ENCODE results near the gene PFDN4. TPM values are rescaled to one million over a fixed set of nuclear protein-coding genes. Genes with fewer than 3 reads are reported as not detected.

The PFDN4 gene
- total and polyA plus RNA-seq, 4 donors: 19.8 to 120 (median 45.4) TPM

GRCh38 chr20:54163402-54163801, 44.5 kb upstream of the PFDN4 start:
- ATAC-seq (ENCODE audit: low FRiP score): no peak
- no peak for DNase-seq
- Histone ChIP-seq H3K36me3 (ENCODE audit: control insufficient read depth in 1 of 2, insufficient read depth in 2 of 2, low read length in 1 of 2) (no peaks in the 10 kb centered on the region), H3K4me1 (ENCODE audit: control insufficient read depth in 1 of 2, insufficient read depth in 2 of 2, low read length in 2 of 2) (no peaks in the 10 kb centered on the region), H3K27me3 (ENCODE audit: control insufficient read depth in 1 of 2, insufficient read depth in 2 of 2, low read length in 1 of 2) (no peaks in the 10 kb centered on the region), H3K9me3 (ENCODE audit: control insufficient read depth, low read length) (no peaks in the 10 kb centered on the region), H3K27ac (ENCODE audit: low read depth in 1 of 2, low read length in 2 of 2) (no peak overlapping the region), H3K4me3 (ENCODE audit: low read length in 2 of 2) (no peak overlapping the region)
- intact Hi-C loops (cut with DNase I): no loop called here
- WGBS, 2 donors: 84 to 85% methylated on average over 5 of the region's 5 CpGs

- 91 to 98% methylated on average over 9 of the region's 9 CpGs for WGBS, 2 donors
- no peaks in the 10 kb centered on the region for H3K27me3 ChIP-seq (ENCODE audit: control insufficient read depth in 1 of 2, insufficient read depth in 2 of 2, low read length in 1 of 2)
These were observed 42.9 kb upstream of the PFDN4 start for GRCh38 chr20:54165014-54165413.

GRCh38 chr20:54165803-54166202, 42.1 kb upstream of the PFDN4 start:
- Histone ChIP-seq H3K27me3 (ENCODE audit: control insufficient read depth in 1 of 2, insufficient read depth in 2 of 2, low read length in 1 of 2) (no peaks in the 10 kb centered on the region), H3K9me3 (ENCODE audit: control insufficient read depth, low read length) (no peaks in the 10 kb centered on the region), H3K27ac (ENCODE audit: low read depth in 1 of 2, low read length in 2 of 2) (no peak overlapping the region), H3K4me1 (ENCODE audit: control insufficient read depth in 1 of 2, insufficient read depth in 2 of 2, low read length in 2 of 2) (no peaks in the 10 kb centered on the region), H3K4me3 (ENCODE audit: low read length in 2 of 2) (no peak overlapping the region), H3K36me3 (ENCODE audit: control insufficient read depth in 1 of 2, insufficient read depth in 2 of 2, low read length in 1 of 2) (no peaks in the 10 kb centered on the region)
- WGBS, 2 donors: 48 to 54% methylated on average over 2 of the region's 2 CpGs
- ATAC-seq (ENCODE audit: low FRiP score) (no peak), DNase-seq (no peak)
- intact Hi-C loops (cut with DNase I): no loop called here

More at GRCh38 chr20:54165014-54165413, 42.9 kb upstream of the PFDN4 start:
- Histone ChIP-seq H3K9me3 (ENCODE audit: control insufficient read depth, low read length) (no peaks in the 10 kb centered on the region), H3K4me1 (ENCODE audit: control insufficient read depth in 1 of 2, insufficient read depth in 2 of 2, low read length in 2 of 2) (no peaks in the 10 kb centered on the region), H3K27ac (ENCODE audit: low read depth in 1 of 2, low read length in 2 of 2) (no peak overlapping the region), H3K4me3 (ENCODE audit: low read length in 2 of 2) (no peak overlapping the region), H3K36me3 (ENCODE audit: control insufficient read depth in 1 of 2, insufficient read depth in 2 of 2, low read length in 1 of 2) (no peaks in the 10 kb centered on the region)
- intact Hi-C loops (cut with DNase I): no loop called here
- ATAC-seq (ENCODE audit: low FRiP score) (no peak), DNase-seq (no peak)

- no peaks in the 10 kb centered on the region for H3K27me3 ChIP-seq (ENCODE audit: control insufficient read depth in 1 of 2, insufficient read depth in 2 of 2, low read length in 1 of 2)
- ATAC-seq (ENCODE audit: low FRiP score): no peak
These were observed 40.8 kb upstream of the PFDN4 start for GRCh38 chr20:54166987-54167662.

GRCh38 chr20:54167909-54168872, 39.7 kb upstream of the PFDN4 start:
- no peaks in the 10 kb centered on the region for H3K4me1 ChIP-seq (ENCODE audit: control insufficient read depth in 1 of 2, insufficient read depth in 2 of 2, low read length in 2 of 2)
- H3K27me3 ChIP-seq (ENCODE audit: control insufficient read depth in 1 of 2, insufficient read depth in 2 of 2, low read length in 1 of 2): no peaks in the 10 kb centered on the region
- no peak overlapping the region for H3K27ac ChIP-seq (ENCODE audit: low read depth in 1 of 2, low read length in 2 of 2)
- no peak overlapping the region for H3K4me3 ChIP-seq (ENCODE audit: low read length in 2 of 2)
- ATAC-seq (ENCODE audit: low FRiP score) (no peak), DNase-seq (no peak)
- intact Hi-C loops (cut with DNase I): no loop called here
- no peaks in the 10 kb centered on the region for H3K9me3 ChIP-seq (ENCODE audit: control insufficient read depth, low read length)
- H3K36me3 ChIP-seq (ENCODE audit: control insufficient read depth in 1 of 2, insufficient read depth in 2 of 2, low read length in 1 of 2): no peaks in the 10 kb centered on the region
- WGBS, 2 donors: 49 to 52% methylated on average over 11 of the region's 11 CpGs

More at GRCh38 chr20:54166987-54167662, 40.8 kb upstream of the PFDN4 start:
- Histone ChIP-seq H3K36me3 (ENCODE audit: control insufficient read depth in 1 of 2, insufficient read depth in 2 of 2, low read length in 1 of 2) (no peaks in the 10 kb centered on the region), H3K9me3 (ENCODE audit: control insufficient read depth, low read length) (no peaks in the 10 kb centered on the region), H3K4me1 (ENCODE audit: control insufficient read depth in 1 of 2, insufficient read depth in 2 of 2, low read length in 2 of 2) (no peaks in the 10 kb centered on the region), H3K4me3 (ENCODE audit: low read length in 2 of 2) (no peak overlapping the region), H3K27ac (ENCODE audit: low read depth in 1 of 2, low read length in 2 of 2) (no peak overlapping the region)
- intact Hi-C loops (cut with DNase I): no loop called here
- no peak for DNase-seq
- 87 to 89% methylated on average over 7 of the region's 7 CpGs for WGBS, 2 donors

GRCh38 chr20:54168961-54169862, 38.7 kb upstream of the PFDN4 start:
- no peak overlapping the region for H3K27ac ChIP-seq (ENCODE audit: low read depth in 1 of 2, low read length in 2 of 2)
- H3K27me3 ChIP-seq (ENCODE audit: control insufficient read depth in 1 of 2, insufficient read depth in 2 of 2, low read length in 1 of 2): peaks cover 0 to 2% of the 10 kb centered on the region in 2 donors
- no peaks in the 10 kb centered on the region for H3K4me1 ChIP-seq (ENCODE audit: control insufficient read depth in 1 of 2, insufficient read depth in 2 of 2, low read length in 2 of 2)
- DNase-seq (no peak), ATAC-seq (ENCODE audit: low FRiP score) (no peak)
- no peaks in the 10 kb centered on the region for H3K36me3 ChIP-seq (ENCODE audit: control insufficient read depth in 1 of 2, insufficient read depth in 2 of 2, low read length in 1 of 2)
- 53 to 61% methylated on average over 14 of the region's 14 CpGs for WGBS, 2 donors
- no peak overlapping the region for H3K4me3 ChIP-seq (ENCODE audit: low read length in 2 of 2)
- intact Hi-C loops (cut with DNase I): no loop called here
- H3K9me3 ChIP-seq (ENCODE audit: control insufficient read depth, low read length): no peaks in the 10 kb centered on the region

- Histone ChIP-seq H3K9me3 (ENCODE audit: control insufficient read depth, low read length) (no peaks in the 10 kb centered on the region), H3K4me3 (ENCODE audit: low read length in 2 of 2) (no peak overlapping the region), H3K27ac (ENCODE audit: low read depth in 1 of 2, low read length in 2 of 2) (no peak overlapping the region), H3K36me3 (ENCODE audit: control insufficient read depth in 1 of 2, insufficient read depth in 2 of 2, low read length in 1 of 2) (no peaks in the 10 kb centered on the region), H3K4me1 (ENCODE audit: control insufficient read depth in 1 of 2, insufficient read depth in 2 of 2, low read length in 2 of 2) (no peaks in the 10 kb centered on the region), H3K27me3 (ENCODE audit: control insufficient read depth in 1 of 2, insufficient read depth in 2 of 2, low read length in 1 of 2) (peaks cover 0 to 2% of the 10 kb centered on the region in 2 donors)
- DNase-seq: no peak
- intact Hi-C loops (cut with DNase I): no loop called here
- ATAC-seq (ENCODE audit: low FRiP score): no peak
- 55 to 56% methylated on average over 4 of the region's 4 CpGs for WGBS, 2 donors
These were observed 37.8 kb upstream of the PFDN4 start for GRCh38 chr20:54170026-54170471.

GRCh38 chr20:54170963-54171362, 36.9 kb upstream of the PFDN4 start:
- WGBS, 2 donors: 50 to 54% methylated on average over 3 of the region's 3 CpGs
- no peak overlapping the region for H3K27ac ChIP-seq (ENCODE audit: low read depth in 1 of 2, low read length in 2 of 2)
- H3K27me3 ChIP-seq (ENCODE audit: control insufficient read depth in 1 of 2, insufficient read depth in 2 of 2, low read length in 1 of 2): peaks cover 0 to 2% of the 10 kb centered on the region in 2 donors
- intact Hi-C loops (cut with DNase I): no loop called here
- ATAC-seq (ENCODE audit: low FRiP score) (no peak), DNase-seq (no peak)
- no peaks in the 10 kb centered on the region for H3K36me3 ChIP-seq (ENCODE audit: control insufficient read depth in 1 of 2, insufficient read depth in 2 of 2, low read length in 1 of 2)
- H3K9me3 ChIP-seq (ENCODE audit: control insufficient read depth, low read length): no peaks in the 10 kb centered on the region
- H3K4me3 ChIP-seq (ENCODE audit: low read length in 2 of 2): no peak overlapping the region
- no peaks in the 10 kb centered on the region for H3K4me1 ChIP-seq (ENCODE audit: control insufficient read depth in 1 of 2, insufficient read depth in 2 of 2, low read length in 2 of 2)
